DOHH2 (cell line): ENCODE measurements around the gene KCNN3.

Source experiments
- H3F3A ChIP-seq: fragments of 200-600 bp; sonication (generic), shearing (Covaris generic); 2 replicates; pipeline ENCODE4 v1.6.0; 2016; ENCODE audit warnings: antibody characterized with exemption, mild to moderate bottlenecking; ENCODE audit not compliant: control insufficient read depth, insufficient read depth
- H3K27ac ChIP-seq: fragments of 200-600 bp; sonication (generic); 2 replicates; pipeline ENCODE4 v1.5.1; 2014; ENCODE audit warnings: low read depth, mild to moderate bottlenecking, low read length, moderate library complexity
- H3K27me3 ChIP-seq: fragments of 200-600 bp; sonication (generic); 2 replicates; pipeline ENCODE4 v1.6.1; 2014; ENCODE audit warnings: mild to moderate bottlenecking, low read length, mixed read lengths; ENCODE audit not compliant: control insufficient read depth
- H3K36me3 ChIP-seq: fragments of 200-600 bp; sonication (generic); 2 replicates; pipeline ENCODE4 v1.6.1; 2014; ENCODE audit warnings: mild to moderate bottlenecking, low read length, moderate library complexity, mixed read lengths; ENCODE audit not compliant: control insufficient read depth
- H3K4me1 ChIP-seq: fragments of 200-600 bp; sonication (generic); 2 replicates; pipeline ENCODE4 v1.6.1; 2014; ENCODE audit warnings: mild to moderate bottlenecking, low read length, mixed read lengths; ENCODE audit not compliant: control insufficient read depth
- H3K4me2 ChIP-seq: fragments of 200-600 bp; sonication (generic); 2 replicates; pipeline ENCODE4 v1.6.0; 2014; ENCODE audit warnings: mild to moderate bottlenecking, low read length, moderate library complexity
- H3K4me3 ChIP-seq: fragments of 200-600 bp; sonication (generic); 2 replicates; pipeline ENCODE4 v1.5.1; 2014; ENCODE audit warnings: mild to moderate bottlenecking, low read length, mixed read lengths
- H3K79me2 ChIP-seq: fragments of 200-600 bp; sonication (generic); 2 replicates; pipeline ENCODE4 v1.6.1; 2014; ENCODE audit warnings: mild to moderate bottlenecking, low read length, mixed read lengths; ENCODE audit not compliant: control insufficient read depth
- H3K9me2 ChIP-seq: fragments of 200-600 bp; sonication (generic); replicated peaks from 2 replicates; pipeline ENCODE4 v1.6.1; 2014; ENCODE audit warnings: mild to moderate bottlenecking, low read length, mixed read lengths; ENCODE audit not compliant: control insufficient read depth
- H3K9me3 ChIP-seq: fragments of 200-600 bp; sonication (generic); 2 replicates; pipeline ENCODE4 v1.6.1; 2014; ENCODE audit warnings: antibody characterized with exemption, low read length, mixed read lengths; ENCODE audit not compliant: control insufficient read depth, insufficient read depth
- H4K20me1 ChIP-seq: fragments of 200-600 bp; sonication (generic); 2 replicates; pipeline ENCODE4 v1.6.0; 2014; ENCODE audit warnings: low read depth, mild to moderate bottlenecking, antibody characterized with exemption, low read length, moderate library complexity; ENCODE audit not compliant: control insufficient read depth, insufficient read depth
- EZH2phosphoT487 ChIP-seq: fragments of 200-600 bp; sonication (generic); IDR thresholded peaks from 2 replicates; pipeline ENCODE4 v1.6.1; 2017; ENCODE audit warnings: borderline replicate concordance, mild to moderate bottlenecking, antibody characterized with exemption, low read length, moderate library complexity, mixed read lengths
- TF ChIP-seq, protein P1 (sequence below): fragments of 200-600 bp; sonication (generic); IDR thresholded peaks from one replicate; pipeline ENCODE4 v1.5.1; 2014; ENCODE audit warnings: antibody characterized with exemption, mild to moderate bottlenecking, low read depth, low read length; ENCODE audit not compliant: poor library complexity, severe bottlenecking

Gene KCNN3

DNA sequence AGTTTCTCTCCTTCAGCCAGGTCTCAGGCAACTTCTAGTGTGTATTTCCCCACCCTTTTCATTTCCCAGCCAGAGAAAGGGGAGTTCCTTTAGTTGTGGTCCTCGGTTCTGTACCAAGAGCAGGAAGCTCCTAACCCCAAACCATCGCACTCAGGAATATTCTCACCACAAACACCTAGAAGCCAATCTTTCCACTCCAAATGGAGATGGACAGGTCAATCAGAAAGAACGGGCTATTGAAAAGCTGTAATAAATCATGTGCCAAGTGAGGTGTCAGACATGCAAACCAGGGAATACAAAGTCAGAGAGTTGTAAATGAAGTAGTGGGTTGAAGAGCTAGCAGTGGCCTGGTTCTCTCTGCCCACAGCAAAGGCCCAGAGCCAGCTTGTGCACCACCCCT lies 77.2 kb downstream of the KCNN3 start:
- Histone ChIP-seq H3K79me2 (peaks cover 58% of the 10 kb centered on the region), H3K4me3 (no peak overlapping the region), H3F3A (no peaks in the 10 kb centered on the region), H3K27me3 (no peaks in the 10 kb centered on the region), H3K4me2 (no peak overlapping the region), H3K36me3 (peaks cover 42% of the 10 kb centered on the region), H3K9me2 (no peaks in the 10 kb centered on the region), H3K9me3 (no peaks in the 10 kb centered on the region), H3K4me1 (peaks cover 22% of the 10 kb centered on the region), H4K20me1 (peaks cover 9% of the 10 kb centered on the region; the same call in 1 of the 2 replicates), H3K27ac (no peak overlapping the region)
- TF ChIP-seq, protein P1, sequence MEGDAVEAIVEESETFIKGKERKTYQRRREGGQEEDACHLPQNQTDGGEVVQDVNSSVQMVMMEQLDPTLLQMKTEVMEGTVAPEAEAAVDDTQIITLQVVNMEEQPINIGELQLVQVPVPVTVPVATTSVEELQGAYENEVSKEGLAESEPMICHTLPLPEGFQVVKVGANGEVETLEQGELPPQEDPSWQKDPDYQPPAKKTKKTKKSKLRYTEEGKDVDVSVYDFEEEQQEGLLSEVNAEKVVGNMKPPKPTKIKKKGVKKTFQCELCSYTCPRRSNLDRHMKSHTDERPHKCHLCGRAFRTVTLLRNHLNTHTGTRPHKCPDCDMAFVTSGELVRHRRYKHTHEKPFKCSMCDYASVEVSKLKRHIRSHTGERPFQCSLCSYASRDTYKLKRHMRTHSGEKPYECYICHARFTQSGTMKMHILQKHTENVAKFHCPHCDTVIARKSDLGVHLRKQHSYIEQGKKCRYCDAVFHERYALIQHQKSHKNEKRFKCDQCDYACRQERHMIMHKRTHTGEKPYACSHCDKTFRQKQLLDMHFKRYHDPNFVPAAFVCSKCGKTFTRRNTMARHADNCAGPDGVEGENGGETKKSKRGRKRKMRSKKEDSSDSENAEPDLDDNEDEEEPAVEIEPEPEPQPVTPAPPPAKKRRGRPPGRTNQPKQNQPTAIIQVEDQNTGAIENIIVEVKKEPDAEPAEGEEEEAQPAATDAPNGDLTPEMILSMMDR = no peak
- TF ChIP-seq EZH2phosphoT487 = no peak

DNA sequence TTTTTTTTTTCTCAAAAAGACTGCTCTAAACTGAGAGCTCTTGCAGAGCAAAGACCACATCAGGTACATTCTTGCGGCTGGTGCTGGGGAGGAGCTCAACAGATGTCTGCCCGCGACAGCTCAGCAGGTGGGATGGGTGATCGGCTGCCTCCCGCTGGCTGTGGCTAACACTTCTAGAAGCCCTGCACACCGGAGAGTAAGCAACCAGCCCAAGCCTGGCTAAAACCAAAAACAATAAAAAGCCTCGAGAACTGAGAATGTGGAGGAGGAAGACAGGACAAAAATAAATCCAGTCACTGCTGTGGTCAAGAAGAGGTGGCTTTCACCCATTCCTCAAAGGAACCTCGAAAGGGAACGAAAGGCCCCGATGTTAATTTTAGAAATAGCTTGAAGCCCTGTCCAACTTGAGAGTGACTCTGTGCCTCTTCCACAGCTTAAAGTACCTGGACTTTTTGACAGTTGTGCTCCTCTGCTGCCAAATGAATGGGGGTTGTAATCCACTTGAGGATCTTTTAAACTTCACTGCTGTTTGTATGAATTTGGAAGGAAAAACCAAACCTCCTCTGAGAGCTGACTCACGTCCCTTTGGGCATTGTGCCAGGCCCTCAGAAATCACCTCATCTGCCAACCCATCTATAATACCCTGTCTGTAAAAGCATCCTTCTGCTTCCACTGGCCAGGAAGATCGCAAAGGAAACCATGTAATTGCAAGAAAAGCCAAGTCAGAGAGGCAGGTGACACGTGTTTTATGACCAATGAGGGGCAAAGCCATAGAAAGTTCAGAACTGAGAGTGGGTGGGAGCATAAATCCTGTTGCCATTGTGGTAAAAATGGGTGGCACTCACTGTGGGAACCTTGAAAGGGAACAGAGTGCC lies 78.6 kb downstream of the KCNN3 start:
- Histone ChIP-seq H3K36me3 (peaks cover 30% of the 10 kb centered on the region), H3K4me2 (peak overlapping the region; percentile 8; the same call in 1 of the 2 replicates), H3F3A (peaks cover 3% of the 10 kb centered on the region; the same call in 1 of the 2 replicates), H3K9me3 (no peaks in the 10 kb centered on the region), H3K27me3 (no peaks in the 10 kb centered on the region), H3K9me2 (no peaks in the 10 kb centered on the region), H3K4me3 (no peak overlapping the region), H3K27ac (no peak overlapping the region), H3K79me2 (peaks cover 63% of the 10 kb centered on the region), H3K4me1 (peaks cover 31% of the 10 kb centered on the region), H4K20me1 (peaks cover 5% of the 10 kb centered on the region; the same call in 1 of the 2 replicates)
- TF ChIP-seq, protein P1 = no peak
- no peak for TF ChIP-seq EZH2phosphoT487

DNA sequence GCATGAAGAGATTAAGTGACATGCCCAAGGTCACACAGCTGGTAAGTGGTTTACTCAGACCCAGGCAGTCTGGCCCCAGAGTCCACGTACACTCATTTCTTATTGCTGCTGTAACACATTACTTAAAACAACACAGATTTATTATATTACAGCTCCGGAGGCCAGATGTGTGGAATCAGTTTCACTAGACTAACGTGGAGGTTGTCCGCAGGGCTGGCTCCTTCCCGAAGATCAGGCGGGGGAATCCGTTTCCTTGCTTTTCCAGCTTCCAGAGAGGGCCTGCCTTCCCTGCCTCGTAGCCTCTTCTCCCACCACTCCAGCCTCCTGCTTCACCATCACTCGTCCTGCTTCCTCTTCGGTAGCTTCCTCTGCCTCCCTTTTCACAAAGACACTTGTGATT lies 81.2 kb downstream of the KCNN3 start:
- Histone ChIP-seq H3K36me3 (peaks cover 22% of the 10 kb centered on the region), H3K9me3 (no peaks in the 10 kb centered on the region), H3F3A (peaks cover 3% of the 10 kb centered on the region; the same call in 1 of the 2 replicates), H3K4me1 (peaks cover 49% of the 10 kb centered on the region), H3K4me2 (no peak overlapping the region), H3K27me3 (no peaks in the 10 kb centered on the region), H3K27ac (no peak overlapping the region), H3K79me2 (peaks cover 73% of the 10 kb centered on the region), H3K4me3 (no peak overlapping the region), H3K9me2 (no peaks in the 10 kb centered on the region), H4K20me1 (peaks cover 5% of the 10 kb centered on the region; the same call in 1 of the 2 replicates)
- no peak for TF ChIP-seq EZH2phosphoT487
- TF ChIP-seq, protein P1 = no peak
